CD4-positive, alpha-beta T cell treated with Interleukin-17A for 4 hours (primary cell): ENCODE measurements around the gene MARK4.
"Not testable (repeated sequence)": the region's sequence is repeated elsewhere in the genome, so short reads cannot be mapped to it uniquely, and the experiment has no call there.

Source experiments
- DNase-seq: peaks from one replicate; pipeline ENCODE4 v3.0.0-alpha.2; 2020; ENCODE audit warnings: mixed read lengths

Gene MARK4

GRCh38 chr19:45307361-45307760 lies 56.3 kb downstream of the MARK4 start:
- DNase-seq = no peak

- not testable (repeated sequence) for DNase-seq
These were observed 58.3 kb downstream of the MARK4 start for GRCh38 chr19:45309322-45309721.

GRCh38 chr19:45311621-45312020 lies 60.5 kb downstream of the MARK4 start:
- no peak for DNase-seq

GRCh38 chr19:45312285-45312684 lies 61.2 kb downstream of the MARK4 start:
- not testable (repeated sequence) for DNase-seq

- no peak for DNase-seq
These were observed 63.7 kb downstream of the MARK4 start for GRCh38 chr19:45314708-45315245.

GRCh38 chr19:45315304-45315703 lies 64.2 kb downstream of the MARK4 start:
- DNase-seq = no peak

- DNase-seq = no peak
These were observed 70.1 kb downstream of the MARK4 start for GRCh38 chr19:45320997-45321775.

GRCh38 chr19:45321848-45322247 lies 70.8 kb downstream of the MARK4 start:
- DNase-seq = no peak

- no peak for DNase-seq
These were observed 71.2 kb downstream of the MARK4 start for GRCh38 chr19:45322311-45322710.

GRCh38 chr19:45322744-45323281 lies 71.7 kb downstream of the MARK4 start, which contains the start of gene CKM:
Gene CKM (minus strand): TSS chr19:45322875. CDS start chr19:45319713, 3,162 bp downstream.
- no peak for DNase-seq

- no peak for DNase-seq
These were observed 72.6 kb downstream of the MARK4 start for GRCh38 chr19:45323671-45324081.

- no peak for DNase-seq
These were observed 73.4 kb downstream of the MARK4 start for GRCh38 chr19:45324349-45324907.

GRCh38 chr19:45327404-45328143 lies 76.5 kb downstream of the MARK4 start:
- no peak for DNase-seq

- DNase-seq = no peak
These were observed 80.3 kb downstream of the MARK4 start for GRCh38 chr19:45331411-45331810.

GRCh38 chr19:45333609-45334303 lies 82.7 kb downstream of the MARK4 start:
- DNase-seq = no peak

- not testable (repeated sequence) for DNase-seq
These were observed 83.8 kb downstream of the MARK4 start for GRCh38 chr19:45334881-45335280.

GRCh38 chr19:45336696-45337251 lies 85.7 kb downstream of the MARK4 start:
- DNase-seq = no peak

GRCh38 chr19:45339629-45340028 lies 88.6 kb downstream of the MARK4 start:
- DNase-seq = no peak

- peak; percentile 47 for DNase-seq
These were observed 89.3 kb downstream of the MARK4 start, which contains the start of gene KLC3 for GRCh38 chr19:45340232-45340898. Gene KLC3 (plus strand): TSS chr19:45340750. CDS start chr19:45345542, 4,792 bp downstream.

GRCh38 chr19:45340899-45341453 lies 89.9 kb downstream of the MARK4 start:
- no peak for DNase-seq

GRCh38 chr19:45342911-45343310 lies 91.8 kb downstream of the MARK4 start:
- no peak for DNase-seq
